Stimulated activated CD8-positive, alpha-beta memory T cell treated with anti-CD3 and anti-CD28 coated beads, Interleukin-12 subunit alpha, Interleukin-12 subunit beta, amount 100 ng/mL, for 1 hour (primary cell): ENCODE measurements around the gene TFEB.

Source experiments
- DNase-seq: peaks from one replicate; pipeline ENCODE4 v3.0.0-alpha.2; 2020; ENCODE audit warnings: low read depth

The TFEB gene

GRCh38 chr6:41736800-41737555 lies 1.6 kb upstream of the TFEB start:
- no peak for DNase-seq

- DNase-seq = no peak
These were observed 852 bp upstream of the TFEB start for GRCh38 chr6:41736186-41736733.

GRCh38 chr6:41734666-41735426 lies 562 bp downstream of the TFEB start:
- DNase-seq = peak; percentile 63

- peak; percentile 48 for DNase-seq
These were observed 1.4 kb downstream of the TFEB start for GRCh38 chr6:41733707-41734665.

GRCh38 chr6:41733360-41733706 lies 2.1 kb downstream of the TFEB start:
- no peak for DNase-seq

- peak; percentile 41 for DNase-seq
These were observed 2.6 kb downstream of the TFEB start for GRCh38 chr6:41732591-41733359.

GRCh38 chr6:41732149-41732548 lies 3.3 kb downstream of the TFEB start:
- no peak for DNase-seq

- DNase-seq = no peak
These were observed 3.8 kb downstream of the TFEB start for GRCh38 chr6:41731561-41732086.

- DNase-seq = no peak
These were observed 4.6 kb downstream of the TFEB start for GRCh38 chr6:41730531-41731436.

GRCh38 chr6:41729624-41730023 lies 5.8 kb downstream of the TFEB start:
- DNase-seq = no peak

- DNase-seq = no peak
These were observed 6.5 kb downstream of the TFEB start for GRCh38 chr6:41728954-41729353.

- no peak for DNase-seq
These were observed 7.1 kb downstream of the TFEB start for GRCh38 chr6:41728073-41728936.

GRCh38 chr6:41727705-41728072 lies 7.7 kb downstream of the TFEB start:
- no peak for DNase-seq

- no peak for DNase-seq
These were observed 8.5 kb downstream of the TFEB start for GRCh38 chr6:41726876-41727275.

GRCh38 chr6:41724586-41725501 lies 10.6 kb downstream of the TFEB start:
- DNase-seq = no peak

- no peak for DNase-seq
These were observed 11.2 kb downstream of the TFEB start for GRCh38 chr6:41724228-41724580.

GRCh38 chr6:41723530-41724227 lies 11.7 kb downstream of the TFEB start:
- no peak for DNase-seq
